Osteoblast (primary cell): Measurements from ENCODE around the gene WDR26. TPM values are rescaled to one million over a fixed set of nuclear protein-coding genes. Genes with fewer than 3 reads are reported as not detected.

Source experiments
- DNase-seq: peaks from one replicate; pipeline ENCODE4 v3.0.0; 2011; ENCODE audit warnings: low spot score, mixed read lengths; ENCODE audit not compliant: insufficient read length; ENCODE audit errors: missing footprints
- H2AFZ ChIP-seq: 2 replicates; pipeline ENCODE4 v1.6.0; 2011; ENCODE audit warnings: mild to moderate bottlenecking, low read length
- H3K27ac ChIP-seq: 2 replicates; pipeline ENCODE4 v1.5.1; 2011; ENCODE audit warnings: mild to moderate bottlenecking, low read depth, low read length, moderate library complexity
- H3K27me3 ChIP-seq: 2 replicates; pipeline ENCODE4 v1.6.0; 2012; ENCODE audit warnings: mild to moderate bottlenecking, control low read depth, inconsistent platforms, low read length, moderate library complexity; ENCODE audit not compliant: insufficient read depth
- H3K36me3 ChIP-seq: 2 replicates; pipeline ENCODE4 v1.5.1; 2011; ENCODE audit warnings: mild to moderate bottlenecking, low read length, control low read depth, moderate library complexity; ENCODE audit not compliant: insufficient read depth
- H3K4me1 ChIP-seq: 2 replicates; pipeline ENCODE4 v1.5.1; 2011; ENCODE audit warnings: mild to moderate bottlenecking, low read length, control low read depth, moderate library complexity; ENCODE audit not compliant: insufficient read depth
- H3K4me2 ChIP-seq: 2 replicates; pipeline ENCODE4 v1.6.0; 2011; ENCODE audit warnings: mild to moderate bottlenecking, low read length; ENCODE audit not compliant: insufficient read depth
- H3K4me3 ChIP-seq: fragments of 200-600 bp; sonication (generic); 3 replicates; pipeline ENCODE4 v1.5.1; 2012; ENCODE audit warnings: mild to moderate bottlenecking, low read length, inconsistent platforms; ENCODE audit not compliant: insufficient read depth
- H3K79me2 ChIP-seq: 2 replicates; pipeline ENCODE4 v1.6.0; 2012; ENCODE audit warnings: mild to moderate bottlenecking, low read length, control low read depth, inconsistent platforms; ENCODE audit not compliant: insufficient read depth
- H3K9me3 ChIP-seq: 2 replicates; pipeline ENCODE4 v1.5.1; 2011; ENCODE audit warnings: low read depth, low read length, control low read depth
- H4K20me1 ChIP-seq: 2 replicates; pipeline ENCODE4 v1.6.0; 2012; ENCODE audit warnings: mild to moderate bottlenecking, low read length, control low read depth; ENCODE audit not compliant: insufficient read depth
- total RNA-seq: library from RNA; depleted of rRNA; stranded (reverse); fragments of >200 nt; gene quantifications from 2 replicates; pipeline ENCODE4 v1.2.3, GENCODE V29; 2012
- TF ChIP-seq, protein P1 (sequence below): IDR thresholded peaks from 2 replicates; pipeline ENCODE4 v1.5.1; 2011; ENCODE audit warnings: mild to moderate bottlenecking, low read depth, low read length, moderate library complexity; ENCODE audit errors: extremely low read depth

Gene WDR26
- total RNA-seq, 1 donor, result 78.9 TPM

DNA sequence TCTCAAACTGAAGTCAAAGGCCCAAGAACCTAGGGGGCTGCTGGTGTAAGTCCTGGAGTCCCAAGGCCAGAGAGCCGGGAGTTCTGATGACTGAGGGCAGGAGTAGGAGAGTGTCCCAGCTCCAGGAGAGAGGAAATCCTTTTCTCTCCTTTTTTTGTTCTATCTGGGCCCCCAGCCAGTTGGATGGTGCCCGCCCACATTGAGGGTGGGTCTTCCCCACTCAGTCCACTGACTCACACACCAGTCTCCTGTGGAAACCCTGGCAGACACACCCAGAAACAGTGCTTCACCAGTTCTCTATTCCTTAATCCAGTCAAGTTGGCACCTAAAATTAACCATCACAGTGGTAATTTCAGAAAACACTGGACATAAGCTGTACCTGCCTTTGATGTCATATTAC, 12.7 kb upstream of the WDR26 start:
- Histone ChIP-seq H2AFZ (peak overlapping the region; percentile 19), H3K36me3 (no peaks in the 10 kb centered on the region), H3K4me3 (no peak overlapping the region), H3K27ac (no peak overlapping the region), H3K79me2 (no peaks in the 10 kb centered on the region), H3K4me1 (peaks cover 10% of the 10 kb centered on the region), H3K4me2 (peak overlapping the region; percentile 29), H4K20me1 (no peaks in the 10 kb centered on the region), H3K27me3 (no peaks in the 10 kb centered on the region), H3K9me3 (no peaks in the 10 kb centered on the region)
- TF ChIP-seq, protein P1, sequence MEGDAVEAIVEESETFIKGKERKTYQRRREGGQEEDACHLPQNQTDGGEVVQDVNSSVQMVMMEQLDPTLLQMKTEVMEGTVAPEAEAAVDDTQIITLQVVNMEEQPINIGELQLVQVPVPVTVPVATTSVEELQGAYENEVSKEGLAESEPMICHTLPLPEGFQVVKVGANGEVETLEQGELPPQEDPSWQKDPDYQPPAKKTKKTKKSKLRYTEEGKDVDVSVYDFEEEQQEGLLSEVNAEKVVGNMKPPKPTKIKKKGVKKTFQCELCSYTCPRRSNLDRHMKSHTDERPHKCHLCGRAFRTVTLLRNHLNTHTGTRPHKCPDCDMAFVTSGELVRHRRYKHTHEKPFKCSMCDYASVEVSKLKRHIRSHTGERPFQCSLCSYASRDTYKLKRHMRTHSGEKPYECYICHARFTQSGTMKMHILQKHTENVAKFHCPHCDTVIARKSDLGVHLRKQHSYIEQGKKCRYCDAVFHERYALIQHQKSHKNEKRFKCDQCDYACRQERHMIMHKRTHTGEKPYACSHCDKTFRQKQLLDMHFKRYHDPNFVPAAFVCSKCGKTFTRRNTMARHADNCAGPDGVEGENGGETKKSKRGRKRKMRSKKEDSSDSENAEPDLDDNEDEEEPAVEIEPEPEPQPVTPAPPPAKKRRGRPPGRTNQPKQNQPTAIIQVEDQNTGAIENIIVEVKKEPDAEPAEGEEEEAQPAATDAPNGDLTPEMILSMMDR, result no peak
- DNase-seq, result peak; percentile 66

DNA sequence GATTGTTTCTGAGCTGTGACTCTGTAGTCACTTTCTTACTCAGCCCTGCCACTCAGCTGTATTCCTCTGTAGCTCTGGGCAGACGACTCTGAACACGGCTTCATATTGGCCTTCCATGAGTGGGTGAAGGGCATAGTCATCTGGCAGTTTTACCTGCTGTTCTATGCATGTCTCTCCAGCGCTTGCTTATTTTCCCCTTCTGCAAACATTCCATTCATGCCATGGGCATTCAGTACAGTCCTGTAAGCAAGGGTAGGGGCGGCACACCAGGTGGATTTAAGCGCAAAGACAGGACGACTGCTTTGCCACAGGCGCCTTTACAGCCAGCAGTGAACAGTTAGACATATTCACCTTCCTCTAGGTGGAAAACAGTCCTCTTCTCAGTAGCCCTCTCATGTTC, 4.4 kb upstream of the WDR26 start:
- no peaks in the 10 kb centered on the region for H3K27me3 ChIP-seq
- TF ChIP-seq, protein P1, result no peak
- no peak overlapping the region for H3K4me2 ChIP-seq
- no peak overlapping the region for H3K4me3 ChIP-seq
- H3K9me3 ChIP-seq, result no peaks in the 10 kb centered on the region
- DNase-seq, result no peak
- H2AFZ ChIP-seq, result no peak overlapping the region
- no peaks in the 10 kb centered on the region for H3K36me3 ChIP-seq
- no peak overlapping the region for H3K27ac ChIP-seq
- peaks cover 14% of the 10 kb centered on the region for H3K4me1 ChIP-seq
- H3K79me2 ChIP-seq, result peaks cover 31% of the 10 kb centered on the region
- H4K20me1 ChIP-seq, result no peaks in the 10 kb centered on the region

GRCh38 chr1:224435999-224436398, 1.4 kb upstream of the WDR26 start:
- no peak for DNase-seq
- Histone ChIP-seq H3K36me3 (no peaks in the 10 kb centered on the region), H3K27ac (peak overlapping the region; percentile 98), H3K9me3 (no peaks in the 10 kb centered on the region), H3K4me1 (peaks cover 30% of the 10 kb centered on the region), H3K4me2 (peak overlapping the region; percentile 96), H3K27me3 (no peaks in the 10 kb centered on the region), H2AFZ (peak overlapping the region; percentile 15), H3K79me2 (peaks cover 58% of the 10 kb centered on the region), H3K4me3 (no peak overlapping the region), H4K20me1 (peaks cover 23% of the 10 kb centered on the region)
- TF ChIP-seq, protein P1, result no peak

- Histone ChIP-seq H3K27me3 (no peaks in the 10 kb centered on the region), H3K9me3 (no peaks in the 10 kb centered on the region), H3K36me3 (no peaks in the 10 kb centered on the region), H3K4me3 (peak overlapping the region; percentile 95), H2AFZ (peak overlapping the region; percentile 93), H3K4me1 (peaks cover 37% of the 10 kb centered on the region), H4K20me1 (peaks cover 28% of the 10 kb centered on the region), H3K27ac (peak overlapping the region; percentile 98), H3K79me2 (peaks cover 58% of the 10 kb centered on the region), H3K4me2 (peak overlapping the region; percentile 96)
- DNase-seq, result peak; percentile 96
- TF ChIP-seq, protein P1, result no peak
Measured at GRCh38 chr1:224435318-224435763, 744 bp upstream of the WDR26 start.
